HEK293 (cell line): ENCODE measurements around the gene NHSL2.

Source experiments
- MYNN ChIP-seq: fragments of 450-650 bp; formaldehyde crosslinking; IDR thresholded peaks from 2 replicates; pipeline ENCODE4 v1.5.1; 2016; ENCODE audit warnings: missing biosample characterization, missing genetic modification characterization, borderline replicate concordance
- RBAK ChIP-seq: fragments of 450-650 bp; formaldehyde crosslinking; IDR thresholded peaks from 2 replicates; pipeline ENCODE4 v1.5.1; 2016; ENCODE audit warnings: missing biosample characterization, missing genetic modification characterization
- ZNF114 ChIP-seq: fragments of 450-650 bp; formaldehyde crosslinking; IDR thresholded peaks from 2 replicates; pipeline ENCODE4 v1.5.0; 2017; ENCODE audit warnings: missing biosample characterization, missing genetic modification characterization
- ZNF214 ChIP-seq: fragments of 450-650 bp; formaldehyde crosslinking; IDR thresholded peaks from 2 replicates; pipeline ENCODE4 v1.5.1; 2017; ENCODE audit warnings: missing biosample characterization, mild to moderate bottlenecking, missing genetic modification characterization, borderline replicate concordance
- ZNF473 ChIP-seq: fragments of 450-650 bp; formaldehyde crosslinking; IDR thresholded peaks from 2 replicates; pipeline ENCODE4 v1.5.1; 2017; ENCODE audit warnings: missing biosample characterization, missing genetic modification characterization
- ZNF530 ChIP-seq: fragments of 450-650 bp; formaldehyde crosslinking; IDR thresholded peaks from 2 replicates; pipeline ENCODE4 v1.5.1; 2016; ENCODE audit warnings: low read depth, missing biosample characterization, missing genetic modification characterization
- ZNF555 ChIP-seq: fragments of 450-650 bp; formaldehyde crosslinking; conservative IDR thresholded peaks from 2 replicates; pipeline ENCODE4 v1.5.1; 2017; ENCODE audit warnings: missing biosample characterization, mild to moderate bottlenecking, missing genetic modification characterization, inconsistent platforms
- ZNF585B ChIP-seq: fragments of 450-650 bp; formaldehyde crosslinking; IDR thresholded peaks from 2 replicates; pipeline ENCODE4 v1.5.1; 2016; ENCODE audit warnings: missing biosample characterization, missing genetic modification characterization
- TF ChIP-seq, protein P1 (sequence below): fragments of 450-650 bp; formaldehyde crosslinking; IDR thresholded peaks from 2 replicates; pipeline ENCODE4 v1.5.1; 2016; ENCODE audit warnings: missing biosample characterization, missing genetic modification characterization
- TF ChIP-seq, protein P2 (sequence below): fragments of 450-650 bp; formaldehyde crosslinking; IDR thresholded peaks from 2 replicates; pipeline ENCODE4 v1.5.1; 2016; ENCODE audit warnings: missing biosample characterization, missing genetic modification characterization
- TF ChIP-seq, protein P3 (sequence below): sonication (generic); formaldehyde crosslinking; IDR thresholded peaks from 2 replicates; pipeline ENCODE4 v1.8.1; 2022; ENCODE audit warnings: mild to moderate bottlenecking, moderate library complexity, missing genetic modification reagents

DNA sequence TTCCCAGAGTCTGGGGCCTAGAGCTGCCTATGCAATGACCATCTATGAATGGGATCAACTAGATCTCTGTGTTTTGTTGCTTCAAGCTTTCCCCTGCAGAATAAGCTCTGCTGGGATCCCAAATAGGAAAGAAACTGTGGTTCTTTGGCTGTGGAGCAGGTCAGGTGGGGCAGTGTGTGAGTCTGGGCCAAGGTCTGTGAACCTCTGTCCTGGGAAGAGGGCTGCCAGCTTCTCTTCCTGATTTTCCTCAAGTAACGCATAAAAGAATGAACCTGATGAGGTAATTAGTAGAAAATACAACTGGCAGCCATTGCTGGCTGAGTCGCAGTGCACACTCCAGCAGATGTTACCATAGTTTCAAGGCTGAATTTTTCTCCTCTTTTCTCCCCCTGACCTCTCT lies 266.3 kb downstream of the NHSL2 start:
- no peak for TF ChIP-seq ZNF530 (tag by site-specific recombination)
- TF ChIP-seq, protein P1, sequence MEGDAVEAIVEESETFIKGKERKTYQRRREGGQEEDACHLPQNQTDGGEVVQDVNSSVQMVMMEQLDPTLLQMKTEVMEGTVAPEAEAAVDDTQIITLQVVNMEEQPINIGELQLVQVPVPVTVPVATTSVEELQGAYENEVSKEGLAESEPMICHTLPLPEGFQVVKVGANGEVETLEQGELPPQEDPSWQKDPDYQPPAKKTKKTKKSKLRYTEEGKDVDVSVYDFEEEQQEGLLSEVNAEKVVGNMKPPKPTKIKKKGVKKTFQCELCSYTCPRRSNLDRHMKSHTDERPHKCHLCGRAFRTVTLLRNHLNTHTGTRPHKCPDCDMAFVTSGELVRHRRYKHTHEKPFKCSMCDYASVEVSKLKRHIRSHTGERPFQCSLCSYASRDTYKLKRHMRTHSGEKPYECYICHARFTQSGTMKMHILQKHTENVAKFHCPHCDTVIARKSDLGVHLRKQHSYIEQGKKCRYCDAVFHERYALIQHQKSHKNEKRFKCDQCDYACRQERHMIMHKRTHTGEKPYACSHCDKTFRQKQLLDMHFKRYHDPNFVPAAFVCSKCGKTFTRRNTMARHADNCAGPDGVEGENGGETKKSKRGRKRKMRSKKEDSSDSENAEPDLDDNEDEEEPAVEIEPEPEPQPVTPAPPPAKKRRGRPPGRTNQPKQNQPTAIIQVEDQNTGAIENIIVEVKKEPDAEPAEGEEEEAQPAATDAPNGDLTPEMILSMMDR (tag by site-specific recombination), result no peak
- no peak for TF ChIP-seq ZNF114 (tag by site-specific recombination)
- TF ChIP-seq ZNF214, result no peak
- no peak for TF ChIP-seq ZNF473 (tag by site-specific recombination)
- TF ChIP-seq ZNF585B, result no peak
- TF ChIP-seq, protein P2, sequence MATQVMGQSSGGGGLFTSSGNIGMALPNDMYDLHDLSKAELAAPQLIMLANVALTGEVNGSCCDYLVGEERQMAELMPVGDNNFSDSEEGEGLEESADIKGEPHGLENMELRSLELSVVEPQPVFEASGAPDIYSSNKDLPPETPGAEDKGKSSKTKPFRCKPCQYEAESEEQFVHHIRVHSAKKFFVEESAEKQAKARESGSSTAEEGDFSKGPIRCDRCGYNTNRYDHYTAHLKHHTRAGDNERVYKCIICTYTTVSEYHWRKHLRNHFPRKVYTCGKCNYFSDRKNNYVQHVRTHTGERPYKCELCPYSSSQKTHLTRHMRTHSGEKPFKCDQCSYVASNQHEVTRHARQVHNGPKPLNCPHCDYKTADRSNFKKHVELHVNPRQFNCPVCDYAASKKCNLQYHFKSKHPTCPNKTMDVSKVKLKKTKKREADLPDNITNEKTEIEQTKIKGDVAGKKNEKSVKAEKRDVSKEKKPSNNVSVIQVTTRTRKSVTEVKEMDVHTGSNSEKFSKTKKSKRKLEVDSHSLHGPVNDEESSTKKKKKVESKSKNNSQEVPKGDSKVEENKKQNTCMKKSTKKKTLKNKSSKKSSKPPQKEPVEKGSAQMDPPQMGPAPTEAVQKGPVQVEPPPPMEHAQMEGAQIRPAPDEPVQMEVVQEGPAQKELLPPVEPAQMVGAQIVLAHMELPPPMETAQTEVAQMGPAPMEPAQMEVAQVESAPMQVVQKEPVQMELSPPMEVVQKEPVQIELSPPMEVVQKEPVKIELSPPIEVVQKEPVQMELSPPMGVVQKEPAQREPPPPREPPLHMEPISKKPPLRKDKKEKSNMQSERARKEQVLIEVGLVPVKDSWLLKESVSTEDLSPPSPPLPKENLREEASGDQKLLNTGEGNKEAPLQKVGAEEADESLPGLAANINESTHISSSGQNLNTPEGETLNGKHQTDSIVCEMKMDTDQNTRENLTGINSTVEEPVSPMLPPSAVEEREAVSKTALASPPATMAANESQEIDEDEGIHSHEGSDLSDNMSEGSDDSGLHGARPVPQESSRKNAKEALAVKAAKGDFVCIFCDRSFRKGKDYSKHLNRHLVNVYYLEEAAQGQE (tag by site-specific recombination), result no peak
- no peak for TF ChIP-seq MYNN (tag by site-specific recombination)
- no peak for TF ChIP-seq RBAK
- TF ChIP-seq ZNF555 (tag by site-specific recombination), result no peak
- TF ChIP-seq, protein P3, sequence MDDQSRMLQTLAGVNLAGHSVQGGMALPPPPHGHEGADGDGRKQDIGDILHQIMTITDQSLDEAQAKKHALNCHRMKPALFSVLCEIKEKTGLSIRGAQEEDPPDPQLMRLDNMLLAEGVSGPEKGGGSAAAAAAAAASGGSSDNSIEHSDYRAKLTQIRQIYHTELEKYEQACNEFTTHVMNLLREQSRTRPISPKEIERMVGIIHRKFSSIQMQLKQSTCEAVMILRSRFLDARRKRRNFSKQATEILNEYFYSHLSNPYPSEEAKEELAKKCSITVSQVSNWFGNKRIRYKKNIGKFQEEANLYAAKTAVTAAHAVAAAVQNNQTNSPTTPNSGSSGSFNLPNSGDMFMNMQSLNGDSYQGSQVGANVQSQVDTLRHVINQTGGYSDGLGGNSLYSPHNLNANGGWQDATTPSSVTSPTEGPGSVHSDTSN (CRISPR knock-in tag), result no peak
